Measurements from ENCODE around the gene CYB561.

The CYB561 gene

DNA sequence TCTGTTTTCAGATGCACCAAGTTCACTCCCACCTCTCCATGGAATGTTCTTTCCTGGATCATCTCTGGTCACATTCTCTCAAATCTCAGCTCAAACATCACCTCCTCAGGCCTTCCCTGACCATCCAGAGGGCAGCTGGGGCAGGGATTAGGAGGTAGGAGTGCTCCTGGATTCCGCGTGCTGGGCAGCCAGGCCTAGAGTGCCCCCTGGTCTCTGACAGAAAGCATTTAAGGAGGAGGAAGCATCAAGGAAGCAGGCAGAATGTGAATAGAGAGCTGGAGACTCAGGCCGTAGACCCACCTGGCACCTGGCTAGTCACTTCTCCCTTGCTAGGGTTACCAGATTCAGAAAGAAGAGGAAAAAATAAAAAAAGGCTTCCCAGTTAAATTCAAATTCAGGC lies 2.5 kb upstream of the CYB561 start:
- DNase-seq: no peak

DNA sequence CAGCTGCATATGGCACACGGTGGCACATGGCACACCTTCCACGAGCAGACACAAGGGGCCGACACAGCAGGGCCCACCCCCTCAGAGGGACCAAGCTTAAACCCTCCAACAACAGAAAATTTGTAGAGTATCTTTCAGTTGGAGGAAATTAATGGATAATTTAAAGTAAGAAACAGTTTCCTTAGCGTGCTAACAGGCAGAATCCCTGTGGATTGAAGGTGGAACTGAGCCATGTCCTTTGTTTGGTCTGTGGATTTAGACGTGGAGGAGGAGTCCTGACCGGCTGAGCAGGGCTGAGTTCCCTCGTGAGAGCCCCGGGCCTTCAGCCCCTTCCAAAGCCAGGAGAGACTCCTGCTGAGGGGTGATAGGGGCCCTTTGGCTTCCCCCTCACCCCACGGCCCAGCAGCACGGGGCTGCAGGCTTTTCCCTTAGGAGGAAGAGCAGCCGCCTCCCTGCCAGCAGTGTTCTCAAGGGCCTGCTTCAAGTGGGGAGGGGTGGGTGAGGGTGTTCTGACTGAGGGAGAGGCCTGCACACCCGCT lies 1.4 kb upstream of the CYB561 start:
- DNase-seq: no peak

GRCh38 chr17:63446753-63447470 lies 806 bp upstream of the CYB561 start:
- peak; percentile 53 to 74 for DNase-seq

DNA sequence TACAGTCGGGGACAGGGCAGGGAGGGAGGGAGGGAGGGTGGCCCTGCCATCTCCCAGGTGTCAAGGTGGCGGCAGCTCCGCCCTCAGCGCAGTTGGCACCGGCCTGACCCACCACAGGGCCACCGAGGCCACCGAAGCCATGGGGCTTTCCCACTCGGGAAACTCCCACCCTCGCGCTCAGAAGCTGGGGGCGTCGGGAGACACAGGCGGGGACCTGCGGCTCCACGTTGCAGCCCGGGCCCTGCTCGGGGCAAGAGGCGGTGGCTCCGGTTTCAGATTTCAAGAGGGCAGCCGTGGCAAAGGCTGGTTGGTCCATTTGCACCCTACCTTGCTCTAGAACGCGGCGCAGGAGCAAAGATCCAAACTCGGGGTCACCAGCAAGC lies 544 bp downstream of the CYB561 start:
- DNase-seq: peak in 1 of 2 donors; percentile 25

GRCh38 chr17:63445065-63445464 lies 1.0 kb downstream of the CYB561 start:
- DNase-seq: no peak

GRCh38 chr17:63444457-63444856 lies 1.6 kb downstream of the CYB561 start:
- no peak for DNase-seq

DNA sequence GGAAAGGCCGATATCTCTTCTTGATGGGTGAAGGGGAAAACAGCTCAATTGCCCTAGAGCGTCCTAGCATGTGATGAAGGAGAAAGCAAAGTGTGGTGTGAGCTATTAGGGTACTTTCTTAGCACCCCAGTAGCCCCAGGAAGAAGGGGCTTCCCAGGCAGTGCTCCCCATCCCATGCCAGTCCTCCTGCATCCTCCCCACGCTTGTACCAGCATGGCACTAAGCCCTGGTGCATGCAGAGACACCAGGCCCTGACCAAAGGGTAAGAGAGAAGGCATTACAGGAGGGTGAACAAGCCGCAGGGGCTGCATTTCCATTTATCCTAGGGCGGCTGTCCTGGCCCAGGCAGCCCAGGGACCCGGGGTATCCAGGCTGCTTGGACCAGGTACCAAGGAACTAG lies 3.1 kb downstream of the CYB561 start:
- no peak for DNase-seq

GRCh38 chr17:63442549-63443035 lies 3.5 kb downstream of the CYB561 start:
- no peak for DNase-seq

DNA sequence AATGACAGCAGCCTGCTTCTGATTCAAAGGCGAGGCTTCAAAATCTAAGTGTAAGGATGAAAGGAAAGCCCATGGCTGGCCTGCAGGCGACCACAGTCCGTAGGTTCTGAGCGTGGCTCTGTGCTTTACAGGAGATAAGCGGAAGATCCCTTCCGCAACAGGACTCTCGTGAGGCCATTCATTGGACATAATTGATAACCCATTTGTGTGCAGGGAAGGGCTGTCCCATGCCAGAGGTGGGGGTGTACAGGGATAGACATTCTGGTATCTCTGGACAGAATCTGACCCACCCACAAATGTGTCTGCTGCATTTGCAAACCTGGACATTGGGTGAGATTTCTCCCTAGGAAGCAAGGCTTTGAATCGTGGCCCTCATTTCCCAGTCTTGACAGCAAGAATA lies 4.0 kb downstream of the CYB561 start:
- DNase-seq: no peak

DNA sequence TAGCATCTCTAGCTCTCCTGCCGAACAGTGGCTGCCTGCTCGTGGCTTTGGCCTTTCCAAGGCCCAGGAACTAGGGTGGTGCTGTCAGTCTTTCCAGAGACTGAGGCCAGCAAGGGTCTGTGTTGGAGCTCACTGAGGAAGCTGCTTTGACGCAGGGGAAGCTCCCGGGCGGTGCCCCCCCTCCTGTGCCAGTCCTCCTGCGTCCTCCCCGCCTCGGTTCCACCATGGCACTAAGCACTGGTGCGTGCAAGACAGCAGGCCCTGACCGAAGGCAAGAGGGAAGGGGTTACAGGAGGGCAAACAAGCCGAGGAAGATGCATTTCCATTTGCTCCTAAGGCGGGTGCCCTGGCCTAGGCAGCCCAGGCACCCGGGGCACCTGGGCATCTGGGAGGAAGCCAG lies 4.5 kb downstream of the CYB561 start:
- no peak for DNase-seq

DNA sequence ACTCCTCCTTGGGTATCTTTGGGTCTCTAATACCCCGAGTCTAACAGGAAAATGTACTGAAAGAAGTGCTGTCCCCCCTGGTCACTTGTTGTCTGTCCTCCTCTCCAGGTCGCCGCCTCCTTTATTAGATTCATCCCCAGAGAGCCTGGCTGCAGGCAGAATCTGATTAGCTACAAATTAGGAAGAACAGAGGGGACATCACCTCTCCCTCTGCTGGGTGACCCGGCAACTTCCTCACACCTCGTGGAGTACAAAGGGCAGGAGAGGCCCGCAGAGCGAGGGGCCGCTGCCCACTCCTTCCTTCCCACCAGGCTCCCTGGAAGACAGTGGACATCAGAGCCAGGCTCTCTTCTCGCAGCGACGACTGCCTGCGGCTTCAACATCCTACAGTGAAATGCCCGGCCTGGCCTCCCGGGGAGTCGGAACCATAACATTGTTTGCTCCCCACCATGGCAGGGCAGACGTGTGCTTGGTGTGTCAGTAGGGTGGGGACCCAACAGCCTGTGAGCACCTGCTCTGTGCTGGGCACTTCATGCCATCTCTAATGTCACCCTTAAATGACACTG lies 5.3 kb downstream of the CYB561 start:
- DNase-seq: no peak

GRCh38 chr17:63440127-63440769 lies 5.9 kb downstream of the CYB561 start:
- no peak for DNase-seq

DNA sequence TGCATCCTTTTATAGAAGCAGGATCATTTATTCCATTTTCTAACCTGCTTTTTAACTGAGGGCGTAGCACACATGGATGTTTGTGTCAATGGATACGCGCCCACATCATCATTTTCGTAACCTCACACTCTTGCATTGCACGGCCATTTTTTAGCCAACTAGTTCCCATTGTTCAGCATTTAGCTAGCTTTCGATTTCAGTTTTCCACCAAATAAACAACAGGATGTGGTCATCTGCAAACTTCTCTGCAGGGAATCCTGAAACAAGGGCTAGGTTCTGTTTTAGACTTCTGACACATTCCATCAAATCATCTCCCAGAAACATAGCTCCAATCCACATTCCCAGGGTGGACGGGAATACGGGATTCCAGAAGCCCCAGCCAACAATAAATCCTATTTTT lies 6.4 kb downstream of the CYB561 start:
- peak; percentile 87 to 92 for DNase-seq

DNA sequence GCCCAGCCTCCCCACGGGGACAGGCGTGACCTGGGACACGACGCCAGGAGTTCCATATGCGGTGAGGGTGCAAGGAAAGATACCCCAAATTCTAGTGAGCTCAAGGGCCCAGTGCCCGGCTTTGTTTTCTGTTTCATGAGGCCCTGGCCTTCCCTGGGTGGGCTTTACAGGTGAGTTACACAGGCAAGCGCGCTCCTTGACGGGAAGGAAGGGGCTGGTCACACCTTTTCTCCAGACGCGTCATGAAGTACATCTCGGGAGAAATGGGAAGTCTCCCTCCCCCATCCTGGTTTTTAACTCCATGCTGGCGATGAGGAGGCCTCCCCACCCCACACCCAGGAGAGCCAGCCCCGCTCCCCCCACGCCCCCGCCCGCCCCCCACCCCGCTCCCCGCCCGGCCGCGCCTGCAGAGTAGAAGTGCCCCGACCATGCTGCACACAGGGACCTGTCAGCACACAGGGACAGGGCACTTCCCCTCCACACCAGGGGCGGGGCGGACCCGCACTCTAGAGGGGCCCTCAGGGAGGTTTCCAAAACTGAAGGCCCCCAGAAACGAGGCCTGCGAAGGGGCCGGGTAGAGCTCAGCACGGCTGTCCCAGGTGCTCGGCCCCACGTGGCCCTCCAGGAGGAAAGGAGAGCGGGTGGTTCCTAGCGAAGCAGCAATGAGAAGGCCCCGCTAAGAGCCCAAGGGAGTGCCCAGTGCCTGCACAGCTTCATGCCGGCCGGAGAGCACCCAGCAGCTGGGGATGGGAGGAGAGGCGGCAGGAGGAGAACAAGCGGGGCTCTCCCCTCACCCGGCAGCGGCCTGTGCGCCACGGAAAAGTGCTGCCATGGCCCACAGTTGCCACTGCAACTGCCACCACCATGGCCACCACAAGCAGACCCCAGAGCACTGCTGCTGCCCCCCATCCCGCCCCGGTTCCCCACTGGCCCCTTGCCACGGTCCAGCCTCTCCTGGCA lies 7.7 kb downstream of the CYB561 start:
- DNase-seq: no peak

DNA sequence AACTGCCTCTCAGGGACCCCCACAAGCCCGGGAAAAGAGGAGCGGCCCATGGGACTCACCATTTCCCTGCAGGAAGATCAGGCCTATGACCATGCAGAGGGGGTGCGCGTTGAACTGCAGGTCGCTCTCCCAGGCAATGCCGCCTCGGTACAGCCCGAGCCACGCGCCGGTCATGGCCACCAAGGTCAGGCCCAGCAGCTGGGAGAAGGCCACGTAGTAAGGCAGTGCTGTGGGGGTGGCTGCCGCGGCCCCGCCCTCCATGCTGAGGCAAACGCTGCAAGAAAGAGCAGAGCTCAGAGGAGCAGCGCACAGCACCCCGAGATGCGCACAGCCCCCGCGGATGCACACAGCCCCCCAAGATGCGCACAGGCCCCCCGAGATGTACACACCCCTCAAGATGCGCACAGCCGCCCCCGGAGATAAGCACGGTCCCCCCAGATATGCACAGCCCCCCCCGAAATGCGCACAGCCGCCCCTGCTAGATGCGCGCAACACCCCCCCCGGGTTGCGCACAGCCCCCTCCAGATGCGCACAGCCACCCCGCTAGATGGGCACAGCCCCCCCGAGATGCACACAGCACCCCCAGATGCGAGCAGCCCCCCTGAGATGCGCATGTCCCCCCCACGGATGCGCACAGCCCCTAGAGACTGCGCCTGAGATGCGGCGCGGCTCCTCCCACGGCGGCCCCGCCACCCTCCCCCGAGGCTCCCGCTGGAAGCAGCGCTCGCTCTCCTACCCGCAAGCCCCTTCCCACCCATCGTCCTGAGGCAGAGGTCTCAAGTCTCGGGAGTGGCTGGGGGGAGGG lies 8.6 kb downstream of the CYB561 start:
- no peak for DNase-seq

DNA sequence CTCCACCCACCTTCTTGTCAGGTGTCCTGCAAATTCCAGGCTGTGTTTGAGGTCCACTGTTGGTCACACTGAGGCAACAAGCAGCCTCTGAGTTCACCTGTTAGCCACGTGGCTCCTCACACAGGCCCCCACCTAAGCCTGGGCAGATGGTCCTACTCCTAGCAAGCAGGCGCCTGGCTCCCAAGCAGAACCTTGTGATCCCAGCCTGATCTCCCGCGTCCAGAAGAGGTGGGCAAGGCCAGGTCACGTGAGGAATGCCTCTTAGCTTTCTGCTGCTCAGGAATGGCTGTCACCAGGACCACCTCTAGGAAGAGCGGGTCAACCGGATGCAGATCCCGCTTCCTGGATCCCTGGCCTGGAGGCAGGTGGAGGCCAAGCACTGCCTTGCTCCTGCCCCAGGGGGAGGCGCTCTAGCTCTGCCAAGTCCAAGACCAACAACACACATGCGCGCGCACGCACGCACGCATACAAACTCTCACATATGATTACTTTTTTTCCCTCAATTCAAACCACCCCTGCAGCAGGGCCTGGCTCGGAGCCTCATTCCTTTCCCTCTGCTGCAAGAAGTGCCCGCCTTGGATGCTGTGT lies 9.5 kb downstream of the CYB561 start:
- DNase-seq: no peak

DNA sequence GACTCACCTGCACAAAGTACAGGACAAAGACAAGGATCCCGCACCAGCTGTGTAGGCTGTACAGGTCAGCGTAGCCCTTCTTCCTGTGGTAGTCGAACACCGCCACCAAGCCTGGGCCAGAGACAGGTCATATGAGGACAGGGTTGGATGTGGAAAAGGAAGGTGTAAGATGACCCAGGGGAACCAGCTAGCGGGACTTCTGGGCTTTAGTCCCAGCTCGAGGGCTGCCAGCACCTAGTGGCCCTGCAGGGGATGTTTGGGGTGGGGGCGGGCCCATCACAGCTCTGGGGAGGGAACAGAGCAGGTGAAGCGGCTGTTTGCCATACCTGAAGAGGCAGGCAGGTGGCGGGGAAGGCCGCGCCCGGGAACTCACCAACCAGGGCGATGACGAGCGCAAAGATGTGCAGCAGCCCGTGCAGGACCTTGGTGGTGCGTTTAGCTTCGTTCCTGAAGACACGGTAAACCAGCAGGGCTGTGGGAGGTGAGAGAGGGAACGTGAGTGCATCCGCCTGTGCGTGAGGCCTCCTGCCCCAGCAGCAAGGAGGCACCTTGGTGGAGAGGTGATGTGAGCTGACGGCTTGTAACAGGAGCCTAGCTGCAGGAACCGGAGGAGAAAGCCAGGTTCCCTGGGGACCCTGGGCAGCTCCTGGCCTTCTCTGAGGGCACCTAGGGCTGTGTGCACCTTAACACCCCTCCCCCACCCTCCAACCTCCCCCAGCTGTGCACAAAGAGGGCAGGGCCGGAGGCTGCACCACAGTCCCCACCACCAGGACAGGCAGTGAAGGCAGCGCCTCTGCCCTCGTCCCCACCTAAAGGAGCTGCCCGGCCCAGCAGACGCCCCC lies 10.2 kb downstream of the CYB561 start:
- no peak for DNase-seq

DNA sequence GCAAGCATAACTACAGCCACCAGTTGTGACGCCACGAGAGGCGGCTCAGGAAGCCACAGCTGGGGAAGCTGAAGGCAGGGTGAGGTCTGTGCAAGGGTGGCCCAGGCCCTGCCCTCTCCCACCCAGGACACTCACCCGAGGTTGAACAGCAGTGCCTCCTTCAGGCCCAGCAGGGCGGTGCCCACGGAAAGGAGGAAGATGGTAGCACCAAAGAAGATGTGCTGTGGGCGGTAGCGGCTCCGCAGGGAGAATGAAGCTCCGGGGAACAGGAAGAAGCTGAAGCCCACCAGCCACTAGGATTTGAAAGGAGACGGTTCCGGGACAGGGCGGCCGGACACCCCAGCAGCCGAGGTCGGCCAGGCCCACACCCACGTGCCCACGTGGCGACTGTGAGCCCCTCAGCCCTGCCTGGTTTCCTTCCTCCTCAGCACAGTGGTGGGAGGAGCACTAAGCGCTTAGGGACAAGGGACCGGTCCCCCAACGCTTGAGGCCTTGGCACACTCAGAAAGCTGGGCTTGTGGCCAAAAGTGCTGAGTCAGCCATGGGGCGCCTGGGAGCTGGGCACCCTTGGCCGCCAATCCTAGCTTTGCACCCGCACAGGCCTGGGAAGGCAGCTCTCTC lies 11.0 kb downstream of the CYB561 start:
- peak; percentile 69 to 80 for DNase-seq

- DNase-seq: peak; percentile 54 to 86
Observed at GRCh38 chr17:63433746-63434591, 12.1 kb downstream of the CYB561 start.

All from inflammatory macrophage (primary cell).